ENCODE results near the gene TP53TG5.

- TF ChIP-seq CTCF (IDR thresholded peaks at IDR 0.05; ENCODE audit: insufficient read depth, low read depth, low read length): no peak
- no peak for TF ChIP-seq EZH2 (IDR thresholded peaks at IDR 0.05; ENCODE audit: insufficient read depth, low read length)
These were observed 13.4 kb upstream of the TP53TG5 start for GRCh38 chr20:45391559-45391958.
